ENCODE measurements around the gene TTC9. TPM values are rescaled to one million over a fixed set of nuclear protein-coding genes. Genes with fewer than 3 reads are reported as not detected.

TTC9 gene
- total and polyA plus RNA-seq, 10 of the 15 experiments (the other 5 are each of a cell fraction or from before 2014, with no cell fraction given), result 0.87 to 15.8 (median 7.8) TPM

DNA sequence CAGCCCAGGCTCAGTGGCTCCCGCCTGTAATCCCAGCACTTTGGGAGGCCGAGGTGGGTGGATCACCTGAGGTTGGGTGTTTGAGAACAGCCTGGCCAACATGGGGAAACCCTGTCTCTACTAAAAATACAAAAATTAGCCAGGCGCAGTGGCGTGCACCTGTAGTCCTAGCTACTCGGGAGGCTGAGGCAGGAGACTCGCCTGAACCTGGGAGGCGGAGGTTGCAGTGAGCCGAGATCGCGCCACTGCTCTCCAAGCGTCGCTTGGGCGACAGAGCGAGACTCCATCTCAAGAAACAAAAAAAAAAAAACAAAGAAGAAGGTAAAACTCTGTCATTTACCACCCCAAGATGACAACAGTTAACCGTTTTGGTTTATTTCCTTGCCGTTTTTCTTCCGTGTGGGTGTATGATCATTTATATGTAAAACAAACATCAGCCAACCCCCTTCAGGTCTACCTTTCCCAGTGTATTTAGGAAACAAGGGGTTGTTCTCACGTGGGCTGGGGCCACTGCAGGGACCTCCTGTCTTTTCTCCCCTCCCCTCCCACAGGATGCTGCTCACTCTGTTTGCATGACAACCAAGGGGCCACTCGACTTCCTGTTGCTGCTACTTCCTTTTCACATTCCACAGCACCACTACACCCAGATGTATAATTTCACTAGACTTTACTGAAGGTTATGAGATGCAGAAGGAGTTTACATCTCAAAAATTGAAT, 13.6 kb downstream of the TTC9 start (continued):
- TF ChIP-seq, protein P1, sequence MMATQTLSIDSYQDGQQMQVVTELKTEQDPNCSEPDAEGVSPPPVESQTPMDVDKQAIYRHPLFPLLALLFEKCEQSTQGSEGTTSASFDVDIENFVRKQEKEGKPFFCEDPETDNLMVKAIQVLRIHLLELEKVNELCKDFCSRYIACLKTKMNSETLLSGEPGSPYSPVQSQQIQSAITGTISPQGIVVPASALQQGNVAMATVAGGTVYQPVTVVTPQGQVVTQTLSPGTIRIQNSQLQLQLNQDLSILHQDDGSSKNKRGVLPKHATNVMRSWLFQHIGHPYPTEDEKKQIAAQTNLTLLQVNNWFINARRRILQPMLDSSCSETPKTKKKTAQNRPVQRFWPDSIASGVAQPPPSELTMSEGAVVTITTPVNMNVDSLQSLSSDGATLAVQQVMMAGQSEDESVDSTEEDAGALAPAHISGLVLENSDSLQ (IDR thresholded peaks at IDR 0.05), result peak; percentile 60; the same call in 1 of the 2 replicates
- no peak for TF ChIP-seq TCF12 (IDR thresholded peaks at IDR 0.05; ENCODE audit: low read depth, low read length)
- TF ChIP-seq ASH2L (IDR thresholded peaks at IDR 0.05; ENCODE audit: borderline replicate concordance, low read depth), result 0 out of 2 replicates have a peak, but pooled peaks have one; percentile 74
- peak; percentile 71 for TF ChIP-seq POU2F2 (IDR thresholded peaks at IDR 0.05; ENCODE audit: borderline replicate concordance, low read depth, low read length)
- TF ChIP-seq, protein P2, sequence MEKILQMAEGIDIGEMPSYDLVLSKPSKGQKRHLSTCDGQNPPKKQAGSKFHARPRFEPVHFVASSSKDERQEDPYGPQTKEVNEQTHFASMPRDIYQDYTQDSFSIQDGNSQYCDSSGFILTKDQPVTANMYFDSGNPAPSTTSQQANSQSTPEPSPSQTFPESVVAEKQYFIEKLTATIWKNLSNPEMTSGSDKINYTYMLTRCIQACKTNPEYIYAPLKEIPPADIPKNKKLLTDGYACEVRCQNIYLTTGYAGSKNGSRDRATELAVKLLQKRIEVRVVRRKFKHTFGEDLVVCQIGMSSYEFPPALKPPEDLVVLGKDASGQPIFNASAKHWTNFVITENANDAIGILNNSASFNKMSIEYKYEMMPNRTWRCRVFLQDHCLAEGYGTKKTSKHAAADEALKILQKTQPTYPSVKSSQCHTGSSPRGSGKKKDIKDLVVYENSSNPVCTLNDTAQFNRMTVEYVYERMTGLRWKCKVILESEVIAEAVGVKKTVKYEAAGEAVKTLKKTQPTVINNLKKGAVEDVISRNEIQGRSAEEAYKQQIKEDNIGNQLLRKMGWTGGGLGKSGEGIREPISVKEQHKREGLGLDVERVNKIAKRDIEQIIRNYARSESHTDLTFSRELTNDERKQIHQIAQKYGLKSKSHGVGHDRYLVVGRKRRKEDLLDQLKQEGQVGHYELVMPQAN (conservative IDR thresholded peaks at IDR 0.05), result no peak
- TF ChIP-seq BCL11A (IDR thresholded peaks at IDR 0.05; ENCODE audit: low read depth, low read length), result peak; percentile 4; the same call in 1 of the 2 replicates
- TF ChIP-seq HCFC1 (IDR thresholded peaks at IDR 0.05; ENCODE audit: low read length), result no peak
- no peak for TF ChIP-seq CHD1 (IDR thresholded peaks at IDR 0.05; ENCODE audit: low read depth, low read length)
- TF ChIP-seq, protein P3, sequence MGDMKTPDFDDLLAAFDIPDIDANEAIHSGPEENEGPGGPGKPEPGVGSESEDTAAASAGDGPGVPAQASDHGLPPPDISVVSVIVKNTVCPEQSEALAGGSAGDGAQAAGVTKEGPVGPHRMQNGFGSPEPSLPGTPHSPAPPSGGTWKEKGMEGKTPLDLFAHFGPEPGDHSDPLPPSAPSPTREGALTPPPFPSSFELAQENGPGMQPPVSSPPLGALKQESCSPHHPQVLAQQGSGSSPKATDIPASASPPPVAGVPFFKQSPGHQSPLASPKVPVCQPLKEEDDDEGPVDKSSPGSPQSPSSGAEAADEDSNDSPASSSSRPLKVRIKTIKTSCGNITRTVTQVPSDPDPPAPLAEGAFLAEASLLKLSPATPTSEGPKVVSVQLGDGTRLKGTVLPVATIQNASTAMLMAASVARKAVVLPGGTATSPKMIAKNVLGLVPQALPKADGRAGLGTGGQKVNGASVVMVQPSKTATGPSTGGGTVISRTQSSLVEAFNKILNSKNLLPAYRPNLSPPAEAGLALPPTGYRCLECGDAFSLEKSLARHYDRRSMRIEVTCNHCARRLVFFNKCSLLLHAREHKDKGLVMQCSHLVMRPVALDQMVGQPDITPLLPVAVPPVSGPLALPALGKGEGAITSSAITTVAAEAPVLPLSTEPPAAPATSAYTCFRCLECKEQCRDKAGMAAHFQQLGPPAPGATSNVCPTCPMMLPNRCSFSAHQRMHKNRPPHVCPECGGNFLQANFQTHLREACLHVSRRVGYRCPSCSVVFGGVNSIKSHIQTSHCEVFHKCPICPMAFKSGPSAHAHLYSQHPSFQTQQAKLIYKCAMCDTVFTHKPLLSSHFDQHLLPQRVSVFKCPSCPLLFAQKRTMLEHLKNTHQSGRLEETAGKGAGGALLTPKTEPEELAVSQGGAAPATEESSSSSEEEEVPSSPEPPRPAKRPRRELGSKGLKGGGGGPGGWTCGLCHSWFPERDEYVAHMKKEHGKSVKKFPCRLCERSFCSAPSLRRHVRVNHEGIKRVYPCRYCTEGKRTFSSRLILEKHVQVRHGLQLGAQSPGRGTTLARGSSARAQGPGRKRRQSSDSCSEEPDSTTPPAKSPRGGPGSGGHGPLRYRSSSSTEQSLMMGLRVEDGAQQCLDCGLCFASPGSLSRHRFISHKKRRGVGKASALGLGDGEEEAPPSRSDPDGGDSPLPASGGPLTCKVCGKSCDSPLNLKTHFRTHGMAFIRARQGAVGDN (IDR thresholded peaks at IDR 0.05), result peak; percentile 69
- TF ChIP-seq, protein P4, sequence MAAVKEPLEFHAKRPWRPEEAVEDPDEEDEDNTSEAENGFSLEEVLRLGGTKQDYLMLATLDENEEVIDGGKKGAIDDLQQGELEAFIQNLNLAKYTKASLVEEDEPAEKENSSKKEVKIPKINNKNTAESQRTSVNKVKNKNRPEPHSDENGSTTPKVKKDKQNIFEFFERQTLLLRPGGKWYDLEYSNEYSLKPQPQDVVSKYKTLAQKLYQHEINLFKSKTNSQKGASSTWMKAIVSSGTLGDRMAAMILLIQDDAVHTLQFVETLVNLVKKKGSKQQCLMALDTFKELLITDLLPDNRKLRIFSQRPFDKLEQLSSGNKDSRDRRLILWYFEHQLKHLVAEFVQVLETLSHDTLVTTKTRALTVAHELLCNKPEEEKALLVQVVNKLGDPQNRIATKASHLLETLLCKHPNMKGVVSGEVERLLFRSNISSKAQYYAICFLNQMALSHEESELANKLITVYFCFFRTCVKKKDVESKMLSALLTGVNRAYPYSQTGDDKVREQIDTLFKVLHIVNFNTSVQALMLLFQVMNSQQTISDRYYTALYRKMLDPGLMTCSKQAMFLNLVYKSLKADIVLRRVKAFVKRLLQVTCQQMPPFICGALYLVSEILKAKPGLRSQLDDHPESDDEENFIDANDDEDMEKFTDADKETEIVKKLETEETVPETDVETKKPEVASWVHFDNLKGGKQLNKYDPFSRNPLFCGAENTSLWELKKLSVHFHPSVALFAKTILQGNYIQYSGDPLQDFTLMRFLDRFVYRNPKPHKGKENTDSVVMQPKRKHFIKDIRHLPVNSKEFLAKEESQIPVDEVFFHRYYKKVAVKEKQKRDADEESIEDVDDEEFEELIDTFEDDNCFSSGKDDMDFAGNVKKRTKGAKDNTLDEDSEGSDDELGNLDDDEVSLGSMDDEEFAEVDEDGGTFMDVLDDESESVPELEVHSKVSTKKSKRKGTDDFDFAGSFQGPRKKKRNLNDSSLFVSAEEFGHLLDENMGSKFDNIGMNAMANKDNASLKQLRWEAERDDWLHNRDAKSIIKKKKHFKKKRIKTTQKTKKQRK (IDR thresholded peaks at IDR 0.05; ENCODE audit: low read depth, low read length), result no peak
- TF ChIP-seq RCOR1 (conservative IDR thresholded peaks at IDR 0.05; ENCODE audit: low read depth, low read length), result no peak
- peak; percentile 59 for TF ChIP-seq FOXM1 (IDR thresholded peaks at IDR 0.05; ENCODE audit: low read depth, low read length)
- TF ChIP-seq SRF (IDR thresholded peaks at IDR 0.05; ENCODE audit: low read depth in 2 of 2, low read length in 2 of 2), result no peak
- TF ChIP-seq NR2F1 (conservative IDR thresholded peaks at IDR 0.05), result 0 out of 2 replicates have a peak, but pooled peaks have one; percentile 40
- no peak for TF ChIP-seq BACH1 (IDR thresholded peaks at IDR 0.05; ENCODE audit: borderline replicate concordance)
- peak; percentile 28; the same call in 1 of the 2 replicates for TF ChIP-seq CHD2 (IDR thresholded peaks at IDR 0.05; ENCODE audit: borderline replicate concordance, low read depth, low read length)
- TF ChIP-seq YY1 (IDR thresholded peaks at IDR 0.05; ENCODE audit: low read depth, low read length), result peak; percentile 40; the same call in 1 of the 2 replicates
- TF ChIP-seq ZBED1 (IDR thresholded peaks at IDR 0.05; ENCODE audit: borderline replicate concordance), result 0 out of 2 replicates have a peak, but pooled peaks have one; percentile 32
- no peak for TF ChIP-seq HDAC6 (IDR thresholded peaks at IDR 0.05; ENCODE audit: unreplicated experiment)
- TF ChIP-seq HDAC2 (IDR thresholded peaks at IDR 0.05), result no peak

Measured in GM12878 (cell line).